KMS-11 (cell line): ENCODE results near the gene WSCD1.

Experiments used
- H2AFZ ChIP-seq: fragments of 200-600 bp; sonication (generic); 2 replicates; pipeline ENCODE4 v1.6.1; 2016; ENCODE audit warnings: antibody characterized with exemption, mixed run types, low read depth
- H3K27ac ChIP-seq: fragments of 200-600 bp; sonication (generic); 2 replicates; pipeline ENCODE4 v1.6.1; 2016; ENCODE audit warnings: mild to moderate bottlenecking, mixed run types
- H3K27me3 ChIP-seq: fragments of 200-600 bp; sonication (generic); 2 replicates; pipeline ENCODE4 v1.6.1; 2017; ENCODE audit warnings: mild to moderate bottlenecking, low read depth, mixed run types, moderate library complexity; ENCODE audit not compliant: insufficient read depth
- H3K36me3 ChIP-seq: fragments of 200-600 bp; sonication (generic); 2 replicates; pipeline ENCODE4 v1.6.1; 2017; ENCODE audit warnings: mild to moderate bottlenecking, mixed run types; ENCODE audit not compliant: insufficient read depth
- H3K4me1 ChIP-seq: fragments of 200-600 bp; sonication (generic); 2 replicates; pipeline ENCODE4 v1.6.1; 2016; ENCODE audit warnings: mild to moderate bottlenecking, low read depth, mixed run types; ENCODE audit not compliant: poor library complexity, severe bottlenecking
- H3K4me2 ChIP-seq: fragments of 200-600 bp; sonication (generic); 2 replicates; pipeline ENCODE4 v1.7.0; 2016; ENCODE audit warnings: mild to moderate bottlenecking, mixed run types
- H3K4me3 ChIP-seq: fragments of 200-600 bp; sonication (generic); IDR thresholded peaks from 2 replicates; pipeline ENCODE4 v1.6.1; 2017; ENCODE audit warnings: low read depth, low read length, mixed read lengths; ENCODE audit not compliant: insufficient read depth
- H3K79me2 ChIP-seq: fragments of 200-600 bp; sonication (generic); 2 replicates; pipeline ENCODE4 v1.6.1; 2016; ENCODE audit warnings: low read depth, mixed run types; ENCODE audit not compliant: insufficient read depth
- H3K9ac ChIP-seq: fragments of 200-600 bp; sonication (generic); 2 replicates; pipeline ENCODE4 v1.6.1; 2016; ENCODE audit warnings: mild to moderate bottlenecking, mixed run types
- H4K20me1 ChIP-seq: fragments of 200-600 bp; sonication (generic); 2 replicates; pipeline ENCODE4 v1.6.1; 2016; ENCODE audit warnings: mild to moderate bottlenecking, mixed run types; ENCODE audit not compliant: insufficient read depth
- CTCF ChIP-seq: fragments of 200-600 bp; sonication (generic); conservative IDR thresholded peaks from 2 replicates; pipeline ENCODE4 v1.6.1; 2017; ENCODE audit warnings: low read depth, mild to moderate bottlenecking, antibody characterized with exemption, low read length, moderate library complexity, mixed read lengths

WSCD1 gene

GRCh38 chr17:6040504-6040903 lies 29.7 kb upstream of the WSCD1 start:
- H4K20me1 ChIP-seq, result no peaks in the 10 kb centered on the region
- no peaks in the 10 kb centered on the region for H3K79me2 ChIP-seq
- H3K4me3 ChIP-seq, result no peak overlapping the region
- H3K36me3 ChIP-seq, result no peaks in the 10 kb centered on the region
- no peak overlapping the region for H3K27ac ChIP-seq
- no peak for TF ChIP-seq CTCF
- no peak overlapping the region for H2AFZ ChIP-seq
- no peaks in the 10 kb centered on the region for H3K4me1 ChIP-seq
- no peaks in the 10 kb centered on the region for H3K27me3 ChIP-seq
- H3K4me2 ChIP-seq, result no peak overlapping the region
- no peak overlapping the region for H3K9ac ChIP-seq

GRCh38 chr17:6041246-6041645 lies 28.9 kb upstream of the WSCD1 start:
- no peaks in the 10 kb centered on the region for H4K20me1 ChIP-seq
- no peaks in the 10 kb centered on the region for H3K27me3 ChIP-seq

GRCh38 chr17:6043405-6043804 lies 26.8 kb upstream of the WSCD1 start:
- H3K9ac ChIP-seq, result no peak overlapping the region
- H3K79me2 ChIP-seq, result no peaks in the 10 kb centered on the region
- H3K36me3 ChIP-seq, result no peaks in the 10 kb centered on the region
- H3K4me2 ChIP-seq, result no peak overlapping the region
- H3K27ac ChIP-seq, result no peak overlapping the region
- H3K27me3 ChIP-seq, result no peaks in the 10 kb centered on the region
- no peaks in the 10 kb centered on the region for H3K4me1 ChIP-seq
- H2AFZ ChIP-seq, result no peak overlapping the region
- H3K4me3 ChIP-seq, result no peak overlapping the region
- H4K20me1 ChIP-seq, result no peaks in the 10 kb centered on the region
- no peak for TF ChIP-seq CTCF

More at GRCh38 chr17:6041246-6041645, 28.9 kb upstream of the WSCD1 start:
- H3K27ac ChIP-seq, result no peak overlapping the region
- no peaks in the 10 kb centered on the region for H3K4me1 ChIP-seq
- no peak overlapping the region for H2AFZ ChIP-seq
- H3K4me2 ChIP-seq, result no peak overlapping the region
- no peak overlapping the region for H3K4me3 ChIP-seq
- H3K36me3 ChIP-seq, result no peaks in the 10 kb centered on the region
- no peaks in the 10 kb centered on the region for H3K79me2 ChIP-seq
- no peak overlapping the region for H3K9ac ChIP-seq
- TF ChIP-seq CTCF, result no peak

- Histone ChIP-seq H3K79me2 (no peaks in the 10 kb centered on the region), H3K27ac (no peak overlapping the region), H3K4me3 (no peak overlapping the region), H4K20me1 (no peaks in the 10 kb centered on the region), H3K36me3 (no peaks in the 10 kb centered on the region), H3K4me2 (no peak overlapping the region), H3K27me3 (no peaks in the 10 kb centered on the region), H3K4me1 (no peaks in the 10 kb centered on the region), H2AFZ (no peak overlapping the region), H3K9ac (no peak overlapping the region)
- no peak for TF ChIP-seq CTCF
Measured at GRCh38 chr17:6044261-6044660, 25.9 kb upstream of the WSCD1 start.
